ENCODE data around the gene NDRG4.

DNA sequence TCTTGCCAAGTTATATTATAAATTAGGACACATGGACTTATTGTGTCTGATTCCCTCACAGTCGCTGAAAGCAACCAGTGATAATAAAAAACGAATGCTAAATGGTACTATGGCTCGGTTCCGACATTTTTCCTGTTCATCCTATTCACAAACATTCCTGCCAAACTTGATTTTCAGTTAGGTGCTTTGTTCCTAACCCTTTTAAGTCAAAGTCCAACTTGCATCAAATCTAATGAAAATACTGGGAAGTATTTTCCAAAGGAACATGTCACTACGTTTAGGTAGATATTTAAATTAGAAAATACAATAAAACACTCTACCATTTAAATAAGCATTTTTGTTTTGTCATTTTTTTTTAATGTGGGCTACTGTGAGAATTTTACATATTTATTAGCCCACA lies 36.3 kb downstream of the NDRG4 start:
- TF ChIP-seq, protein P1, sequence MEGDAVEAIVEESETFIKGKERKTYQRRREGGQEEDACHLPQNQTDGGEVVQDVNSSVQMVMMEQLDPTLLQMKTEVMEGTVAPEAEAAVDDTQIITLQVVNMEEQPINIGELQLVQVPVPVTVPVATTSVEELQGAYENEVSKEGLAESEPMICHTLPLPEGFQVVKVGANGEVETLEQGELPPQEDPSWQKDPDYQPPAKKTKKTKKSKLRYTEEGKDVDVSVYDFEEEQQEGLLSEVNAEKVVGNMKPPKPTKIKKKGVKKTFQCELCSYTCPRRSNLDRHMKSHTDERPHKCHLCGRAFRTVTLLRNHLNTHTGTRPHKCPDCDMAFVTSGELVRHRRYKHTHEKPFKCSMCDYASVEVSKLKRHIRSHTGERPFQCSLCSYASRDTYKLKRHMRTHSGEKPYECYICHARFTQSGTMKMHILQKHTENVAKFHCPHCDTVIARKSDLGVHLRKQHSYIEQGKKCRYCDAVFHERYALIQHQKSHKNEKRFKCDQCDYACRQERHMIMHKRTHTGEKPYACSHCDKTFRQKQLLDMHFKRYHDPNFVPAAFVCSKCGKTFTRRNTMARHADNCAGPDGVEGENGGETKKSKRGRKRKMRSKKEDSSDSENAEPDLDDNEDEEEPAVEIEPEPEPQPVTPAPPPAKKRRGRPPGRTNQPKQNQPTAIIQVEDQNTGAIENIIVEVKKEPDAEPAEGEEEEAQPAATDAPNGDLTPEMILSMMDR (conservative IDR thresholded peaks at IDR 0.05; ENCODE audit: low read length): no peak
- no peak for TF ChIP-seq EZH2phosphoT487 (IDR thresholded peaks at IDR 0.05; ENCODE audit: borderline replicate concordance)
